CD4-positive, alpha-beta T cell (primary cell): ENCODE data around the gene CAMKK1. TPM values are rescaled to one million over a fixed set of nuclear protein-coding genes. Genes with fewer than 3 reads are reported as not detected.
A peak's percentile ranks its signal among the peaks of the same experiment; 100 is the strongest.

Source experiments
- ATAC-seq: fragments of 200-7000 bp; cut with Tn5 transposase; one replicate; pipeline ENCODE4 v1.10.0; 2022; ENCODE audit warnings: mild to moderate bottlenecking; ENCODE audit not compliant: poor library complexity
- CTCF ChIA-PET: fragments of 350-600 bp; sonication (Branson Sonifier 250); formaldehyde crosslinking; loops from one replicate; lab custom pipeline; 2021; ENCODE audit warnings: antibody characterized with exemption, inconsistent platforms; lab: Charles Lee
- POLR2A ChIA-PET: fragments of 350-600 bp; sonication (Branson Sonifier 250); formaldehyde crosslinking; loops from one replicate; lab custom pipeline; 2021; ENCODE audit warnings: antibody characterized with exemption, inconsistent platforms; lab: Charles Lee
- DNase-seq, 14 experiments: peaks; one replicate each; pipeline ENCODE4 v3.0.0-alpha.2; 2013 to 2020; ENCODE audit warnings: mixed read lengths in 2 of 14
- H3K27ac ChIP-seq, 2 donors: one replicate each; pipeline versions ENCODE4 v1.5.1 to v1.7.0; 2013; ENCODE audit warnings: low read length in 2 of 2, low read depth in 1 of 2, mild to moderate bottlenecking in 1 of 2
- H3K27me3 ChIP-seq, 2 experiments: 1 replicate in 1 of 2; 2 replicates in 1 of 2; pipeline versions ENCODE4 v1.6.1 to v1.7.0; 2013; ENCODE audit warnings: low read length in 2 of 2, control low read depth in 1 of 2, mild to moderate bottlenecking in 1 of 2, moderate library complexity in 1 of 2; ENCODE audit not compliant: insufficient read depth in 2 of 2, control insufficient read depth in 1 of 2
- H3K36me3 ChIP-seq: one replicate; pipeline ENCODE4 v1.6.1; 2013; ENCODE audit warnings: low read length, control low read depth; ENCODE audit not compliant: insufficient read depth
- H3K4me1 ChIP-seq: one replicate; pipeline ENCODE4 v1.6.1; 2013; ENCODE audit warnings: low read length, control low read depth; ENCODE audit not compliant: insufficient read depth
- H3K4me3 ChIP-seq: one replicate; pipeline ENCODE4 v1.5.1; 2013; ENCODE audit warnings: mild to moderate bottlenecking, low read length, moderate library complexity
- H3K9me3 ChIP-seq, 2 experiments: 1 replicate in 1 of 2; 2 replicates in 1 of 2; pipeline versions ENCODE4 v1.6.1 to v1.7.0; 2013; ENCODE audit warnings: low read length in 2 of 2, mild to moderate bottlenecking in 2 of 2, control low read depth in 1 of 2, moderate library complexity in 1 of 2; ENCODE audit not compliant: control insufficient read depth in 1 of 2, insufficient read depth in 1 of 2
- H3K27ac Mint-ChIP-seq: one replicate; pipeline ENCODE4 v1.8.0; 2020; ENCODE audit warnings: mixed read lengths
- H3K27me3 Mint-ChIP-seq: one replicate; pipeline ENCODE4 v1.8.0; 2021; ENCODE audit warnings: mixed read lengths
- H3K36me3 Mint-ChIP-seq: one replicate; pipeline ENCODE4 v1.8.0; 2021; ENCODE audit warnings: low read depth, mixed read lengths
- H3K4me1 Mint-ChIP-seq: one replicate; pipeline ENCODE4 v1.8.0; 2021; ENCODE audit warnings: low read depth, mixed read lengths
- H3K4me3 Mint-ChIP-seq: one replicate; pipeline ENCODE4 v1.8.0; 2020; ENCODE audit warnings: mild to moderate bottlenecking, mixed read lengths
- H3K9me3 Mint-ChIP-seq: one replicate; pipeline ENCODE4 v1.8.0; 2020; ENCODE audit warnings: mixed read lengths
- intact Hi-C, 2 experiments: fragments of 100-400 bp; cut with DNase I in 1 of 2; cut with micrococcal nuclease in 1 of 2; formaldehyde crosslinking; loops; one replicate each; pipeline versions ENCODE4 v1.15.1 to v1.9.0; 2023 to 2025; cut with DNase I, micrococcal nuclease
- total RNA-seq, 174 experiments: library from RNA in 2 of 174; stranded (reverse) in 2 of 174; gene quantifications; one replicate each; pipeline ENCODE4 v1.2.3 and lab custom pipeline; 2021 to 2026
- TF ChIP-seq, protein P1 (sequence below): fragments of 200-600 bp; IDR thresholded peaks from one replicate; pipeline ENCODE4 v1.8.0; 2022; ENCODE audit warnings: antibody characterized with exemption, mild to moderate bottlenecking

CAMKK1 gene
- total RNA-seq, 2 experiments from 2014 or later = 4.8 to 4.9 TPM

DNA sequence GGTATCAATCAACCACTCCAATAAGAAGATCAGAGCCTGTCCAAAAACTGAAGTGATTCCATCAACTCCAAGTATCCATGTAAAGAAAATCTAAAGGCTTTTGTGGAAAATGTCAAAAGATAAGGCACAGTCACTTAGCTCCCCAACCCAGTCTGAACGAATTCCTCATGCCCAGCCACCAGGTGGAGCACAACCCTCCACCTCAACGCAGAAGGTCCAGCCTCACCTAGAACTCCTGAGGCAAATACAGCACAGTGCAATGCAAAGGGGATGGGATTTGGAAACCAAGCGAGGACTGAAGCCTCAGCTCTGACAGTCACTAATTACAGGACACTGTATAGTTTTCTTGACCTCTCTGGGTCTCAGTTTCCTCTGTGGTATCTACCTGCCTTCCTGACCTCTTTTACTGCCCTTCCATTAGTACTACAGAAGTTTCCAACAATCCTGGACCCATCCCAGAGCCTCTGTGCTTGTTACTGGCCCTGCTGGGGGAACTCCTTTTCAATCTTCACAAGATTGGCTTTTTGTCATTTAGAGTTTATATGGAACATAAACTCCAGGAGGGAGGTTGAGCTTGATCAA lies 48.8 kb downstream of the CAMKK1 start:
- peak overlapping the region; percentile 95 for H3K4me3 Mint-ChIP-seq
- DNase-seq (peak; percentile 9 to 76 (median 41)), ATAC-seq (no peak)
- peak overlapping the region; percentile 52 for H3K27ac Mint-ChIP-seq
- H3K9me3 ChIP-seq = no peaks in the 10 kb centered on the region
- intact Hi-C loops = loop anchor here (10.0 kb wide), 3 partner anchors 231 to 571 kb away; partner anchors contain the start of gene UBE2G1 (in 1 of the 2)
- H3K4me1 Mint-ChIP-seq = peaks cover 42% of the 10 kb centered on the region
- peaks cover 41% of the 10 kb centered on the region for H3K36me3 Mint-ChIP-seq
- H3K27me3 ChIP-seq = no peaks in the 10 kb centered on the region
- H3K36me3 ChIP-seq = peaks cover 25% of the 10 kb centered on the region
- no peaks in the 10 kb centered on the region for H3K27me3 Mint-ChIP-seq
- no peaks in the 10 kb centered on the region for H3K9me3 Mint-ChIP-seq
- ChIA-PET CTCF (interaction anchor here (0.6 to 4.0 kb wide), 8 partner anchors 18 to 230 kb away, joined by 3 to 52 read pairs (median 4); no protein-coding TSS in a partner anchor), POLR2A (interaction anchor here (1.0 to 3.9 kb wide), 3 partner anchors 105 to 299 kb away, joined by 3 to 21 read pairs (median 17); partner anchors contain the start of genes CYB5D2 and ZZEF1)
- TF ChIP-seq, protein P1, sequence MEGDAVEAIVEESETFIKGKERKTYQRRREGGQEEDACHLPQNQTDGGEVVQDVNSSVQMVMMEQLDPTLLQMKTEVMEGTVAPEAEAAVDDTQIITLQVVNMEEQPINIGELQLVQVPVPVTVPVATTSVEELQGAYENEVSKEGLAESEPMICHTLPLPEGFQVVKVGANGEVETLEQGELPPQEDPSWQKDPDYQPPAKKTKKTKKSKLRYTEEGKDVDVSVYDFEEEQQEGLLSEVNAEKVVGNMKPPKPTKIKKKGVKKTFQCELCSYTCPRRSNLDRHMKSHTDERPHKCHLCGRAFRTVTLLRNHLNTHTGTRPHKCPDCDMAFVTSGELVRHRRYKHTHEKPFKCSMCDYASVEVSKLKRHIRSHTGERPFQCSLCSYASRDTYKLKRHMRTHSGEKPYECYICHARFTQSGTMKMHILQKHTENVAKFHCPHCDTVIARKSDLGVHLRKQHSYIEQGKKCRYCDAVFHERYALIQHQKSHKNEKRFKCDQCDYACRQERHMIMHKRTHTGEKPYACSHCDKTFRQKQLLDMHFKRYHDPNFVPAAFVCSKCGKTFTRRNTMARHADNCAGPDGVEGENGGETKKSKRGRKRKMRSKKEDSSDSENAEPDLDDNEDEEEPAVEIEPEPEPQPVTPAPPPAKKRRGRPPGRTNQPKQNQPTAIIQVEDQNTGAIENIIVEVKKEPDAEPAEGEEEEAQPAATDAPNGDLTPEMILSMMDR = peak; percentile 60
- no peak overlapping the region for H3K4me3 ChIP-seq
- peaks cover 30% of the 10 kb centered on the region for H3K4me1 ChIP-seq
- no peak overlapping the region for H3K27ac ChIP-seq

DNA sequence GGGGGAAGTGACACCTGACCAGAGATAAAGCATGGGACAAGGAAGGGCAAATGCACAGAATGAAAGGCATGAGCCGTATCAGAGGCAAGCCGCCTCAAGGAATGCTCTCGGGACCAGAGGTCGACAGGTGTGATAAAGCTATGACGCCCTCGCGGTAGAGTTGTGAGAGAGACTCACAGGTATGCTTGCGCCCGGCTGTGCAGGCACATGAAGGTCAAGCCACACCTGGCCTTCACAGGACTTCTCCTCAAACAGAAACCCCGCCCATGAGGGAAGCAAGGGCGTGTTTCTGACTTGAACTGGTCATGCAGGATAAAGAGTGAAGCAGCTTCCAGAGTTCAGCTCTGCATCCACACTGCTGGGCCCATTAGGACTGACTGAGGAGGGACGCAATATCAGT lies 54.6 kb downstream of the CAMKK1 start:
- TF ChIP-seq, protein P1 = no peak
- Mint-ChIP-seq H3K27me3 (no peaks in the 10 kb centered on the region), H3K36me3 (peaks cover 76% of the 10 kb centered on the region), H3K4me3 (no peak overlapping the region), H3K9me3 (no peaks in the 10 kb centered on the region), H3K4me1 (peaks cover 27% of the 10 kb centered on the region), H3K27ac (no peak overlapping the region)
- ChIA-PET CTCF (interaction anchor here (0.6 to 1.0 kb wide), 2 partner anchors 8 to 11 kb away, joined by 3 read pairs; partner anchors contain the start of gene NCBP3), POLR2A (no interaction called here)
- Histone ChIP-seq H3K27me3 (no peaks in the 10 kb centered on the region), H3K36me3 (peaks cover 73% of the 10 kb centered on the region), H3K9me3 (no peaks in the 10 kb centered on the region), H3K4me1 (peaks cover under 1% of the 10 kb centered on the region), H3K27ac (no peak overlapping the region), H3K4me3 (no peak overlapping the region)
- intact Hi-C loops = no loop called here
- DNase-seq = no peak
- no peak for ATAC-seq

DNA sequence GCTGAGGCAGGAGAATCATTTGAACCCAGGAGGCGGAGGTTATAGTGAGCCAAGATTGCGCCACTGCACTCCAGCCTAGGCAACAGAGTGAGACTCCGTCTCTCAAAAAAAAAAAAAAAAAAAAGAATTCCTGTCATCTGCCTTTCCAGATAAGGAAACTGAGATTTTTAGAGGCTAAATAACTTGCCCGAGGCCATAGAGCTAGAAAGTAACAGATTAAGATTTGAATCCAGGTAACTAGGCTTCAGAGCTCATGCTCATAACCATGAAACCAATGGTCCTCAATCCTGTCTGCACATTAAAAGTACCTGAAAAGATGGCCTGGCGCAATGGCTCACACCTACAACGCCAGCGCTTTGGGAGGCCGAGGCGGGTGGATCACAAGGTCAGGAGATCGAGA lies 56.3 kb downstream of the CAMKK1 start:
- POLR2A ChIA-PET = no interaction called here
- Mint-ChIP-seq H3K4me1 (peaks cover 27% of the 10 kb centered on the region), H3K27me3 (no peaks in the 10 kb centered on the region), H3K36me3 (peaks cover 77% of the 10 kb centered on the region), H3K4me3 (no peak overlapping the region), H3K9me3 (no peaks in the 10 kb centered on the region), H3K27ac (no peak overlapping the region)
- CTCF ChIA-PET = interaction anchor here (1.3 kb wide), 1 partner anchor 9 kb away, joined by 4 read pairs; the partner anchor contains the start of gene NCBP3
- no peaks in the 10 kb centered on the region for H3K9me3 ChIP-seq
- H3K36me3 ChIP-seq = peaks cover 68% of the 10 kb centered on the region
- intact Hi-C loops = no loop called here
- no peak for DNase-seq
- H3K4me1 ChIP-seq = no peaks in the 10 kb centered on the region
- ATAC-seq = no peak
- TF ChIP-seq, protein P1 = no peak
- H3K27ac ChIP-seq = no peak overlapping the region
- H3K27me3 ChIP-seq = no peaks in the 10 kb centered on the region
- H3K4me3 ChIP-seq = no peak overlapping the region
